ENCODE results near the gene PRKAR1B.
A peak's percentile ranks its signal among the peaks of the same experiment; 100 is the strongest.

PRKAR1B gene

DNA sequence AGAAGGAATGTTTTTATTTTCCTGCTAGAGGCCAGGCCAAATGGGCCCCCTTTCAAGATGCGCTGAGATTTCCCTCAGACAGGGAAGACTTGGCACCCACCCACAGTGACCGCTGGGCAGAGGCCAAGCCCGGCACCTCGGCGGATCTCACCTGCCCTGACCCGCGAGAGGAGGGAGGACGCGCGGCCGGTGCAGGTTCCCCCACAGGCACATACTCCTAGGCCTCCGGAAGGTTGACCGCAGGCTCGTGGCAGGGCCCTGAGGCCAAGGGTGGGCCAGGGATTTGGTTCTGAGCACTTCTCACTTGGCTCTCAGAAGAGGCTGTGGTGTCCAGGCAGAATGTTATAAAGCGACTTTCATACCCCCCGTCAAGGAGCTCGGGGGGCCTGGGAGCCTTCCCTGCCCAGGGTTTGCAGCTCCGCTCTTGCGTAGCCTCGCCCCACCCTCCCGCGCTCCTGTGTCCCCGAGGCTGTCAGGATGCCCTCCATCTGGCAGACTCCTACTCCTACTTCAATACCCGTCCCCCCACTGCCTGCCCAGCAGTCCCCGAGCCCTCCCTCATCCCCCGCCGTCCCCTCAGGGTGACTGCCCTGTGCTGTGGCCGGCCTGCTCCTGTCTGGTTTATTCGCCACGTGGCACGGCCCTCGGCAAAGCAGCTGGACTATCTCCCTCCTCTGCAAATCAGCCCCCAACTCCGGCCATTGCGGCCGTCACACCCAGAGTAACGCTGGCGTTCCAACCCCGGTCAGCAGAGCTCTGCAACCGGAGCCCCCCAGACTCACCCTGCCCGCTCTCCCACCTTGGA lies 156.9 kb downstream of the PRKAR1B start:
- ATAC-seq (replicated peaks) (no peak), DNase-seq (no peak)
- H3K4me1 Mint-ChIP-seq (ENCODE audit: low read depth in 2 of 2) = no peaks in the 10 kb centered on the region
- H3K9me3 Mint-ChIP-seq = no peaks in the 10 kb centered on the region
- peaks cover 6% of the 10 kb centered on the region for H3K36me3 Mint-ChIP-seq (ENCODE audit: insufficient read depth)
- no peak overlapping the region for H3K27ac Mint-ChIP-seq
- no peak overlapping the region for H3K4me3 Mint-ChIP-seq
- no peaks in the 10 kb centered on the region for H3K27me3 Mint-ChIP-seq

DNA sequence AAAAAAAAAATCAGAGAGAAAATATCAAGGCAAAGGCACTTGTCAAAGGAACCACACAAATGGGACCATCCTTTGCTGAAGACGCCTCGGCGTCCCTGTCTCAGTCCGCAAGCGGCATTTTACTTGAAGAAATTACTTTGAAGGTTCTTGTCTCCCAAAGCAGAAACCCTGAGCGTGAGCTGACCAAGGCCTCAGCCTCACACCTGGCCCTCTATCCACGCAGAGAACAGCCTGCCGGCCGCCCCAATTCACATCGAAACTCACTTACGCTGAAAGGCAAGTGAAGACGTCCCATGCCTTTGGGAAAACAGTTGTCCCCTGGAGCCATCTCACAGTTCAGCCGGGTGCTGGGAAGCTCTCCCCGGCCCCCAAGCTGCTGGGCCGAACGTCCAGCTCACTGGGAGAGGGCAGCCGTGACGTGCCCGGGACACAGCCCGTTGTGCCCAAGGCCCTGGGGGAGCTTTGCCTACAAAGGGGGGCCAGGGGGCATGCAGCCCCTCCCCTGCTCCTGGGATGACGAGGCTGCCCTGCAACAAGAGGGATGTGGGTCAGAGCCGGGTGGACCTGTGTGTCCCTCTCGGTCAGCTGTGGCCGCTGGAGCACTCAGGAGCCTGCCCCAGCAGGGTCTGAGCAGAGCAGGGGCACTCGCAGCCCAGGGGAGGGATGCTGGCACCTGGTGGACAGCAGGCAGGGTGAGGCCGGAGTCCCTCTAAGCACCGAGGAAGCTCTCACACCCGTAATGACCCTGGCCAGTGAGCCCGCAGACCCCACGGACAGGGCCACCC lies 157.8 kb downstream of the PRKAR1B start:
- H3K4me1 Mint-ChIP-seq (ENCODE audit: low read depth in 2 of 2) = no peaks in the 10 kb centered on the region
- no peaks in the 10 kb centered on the region for H3K27me3 Mint-ChIP-seq
- ATAC-seq (replicated peaks) (no peak), DNase-seq (no peak)
- no peak overlapping the region for H3K4me3 Mint-ChIP-seq
- H3K27ac Mint-ChIP-seq = no peak overlapping the region
- H3K36me3 Mint-ChIP-seq (ENCODE audit: insufficient read depth) = no peaks in the 10 kb centered on the region
- no peaks in the 10 kb centered on the region for H3K9me3 Mint-ChIP-seq

DNA sequence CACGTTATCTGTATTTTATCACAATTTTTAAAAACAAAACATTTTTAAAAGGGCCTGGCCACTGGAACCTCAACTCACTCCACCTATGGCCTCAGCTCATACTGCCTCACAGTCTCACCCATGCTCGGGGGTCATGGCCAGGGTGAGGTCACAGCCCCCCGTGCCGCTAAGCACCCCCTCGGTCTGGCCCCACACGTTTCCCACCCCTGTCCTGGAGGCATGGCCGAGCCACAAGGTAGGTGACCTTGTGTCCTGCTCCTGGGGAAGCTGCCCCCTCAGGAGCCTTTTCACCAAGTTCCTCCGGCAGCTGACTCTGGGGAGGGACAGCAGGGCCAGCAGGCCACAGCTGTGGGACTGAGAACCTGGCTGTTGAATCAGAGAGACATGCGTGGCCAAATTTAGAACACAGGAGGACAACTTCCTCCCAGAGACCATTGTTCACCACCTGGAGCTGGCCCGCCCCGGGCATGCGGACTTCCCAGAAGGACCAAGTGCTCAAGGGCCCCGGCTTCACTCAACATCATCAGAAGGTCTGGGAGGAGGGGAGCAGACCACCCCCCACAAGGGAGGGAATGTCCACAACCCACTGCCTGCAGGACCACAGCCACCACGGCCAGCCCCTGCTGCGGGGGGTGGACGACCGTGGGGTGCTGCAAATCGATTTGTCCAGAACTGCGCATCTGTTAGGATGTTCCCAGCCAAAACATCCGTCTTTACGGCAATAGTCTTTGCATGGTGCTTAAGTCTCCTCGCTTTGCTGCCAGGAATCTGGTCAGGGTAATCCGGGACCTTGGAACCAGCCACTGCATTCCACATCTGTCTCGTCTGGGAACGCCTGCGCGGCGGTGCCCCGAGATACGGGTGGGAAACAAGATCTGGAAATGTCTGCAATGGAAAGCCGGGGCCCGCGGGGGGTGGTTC lies 158.8 kb downstream of the PRKAR1B start:
- no peak overlapping the region for H3K4me3 Mint-ChIP-seq
- no peaks in the 10 kb centered on the region for H3K4me1 Mint-ChIP-seq (ENCODE audit: low read depth in 2 of 2)
- no peak overlapping the region for H3K27ac Mint-ChIP-seq
- no peak for ATAC-seq (replicated peaks)
- DNase-seq = no peak
- H3K27me3 Mint-ChIP-seq = no peaks in the 10 kb centered on the region
- H3K36me3 Mint-ChIP-seq (ENCODE audit: insufficient read depth) = no peaks in the 10 kb centered on the region
- H3K9me3 Mint-ChIP-seq = no peaks in the 10 kb centered on the region

GRCh38 chr7:567305-567883 lies 159.7 kb downstream of the PRKAR1B start:
- Mint-ChIP-seq H3K4me1 (ENCODE audit: low read depth in 2 of 2) (peaks cover 0 to 4% of the 10 kb centered on the region in 2 donors), H3K36me3 (ENCODE audit: insufficient read depth) (no peaks in the 10 kb centered on the region), H3K9me3 (no peaks in the 10 kb centered on the region), H3K27me3 (no peaks in the 10 kb centered on the region), H3K27ac (no peak overlapping the region), H3K4me3 (no peak overlapping the region)
- DNase-seq (no peak), ATAC-seq (replicated peaks) (no peak)

- H3K4me1 Mint-ChIP-seq (ENCODE audit: low read depth in 2 of 2) = peaks cover under 1 to 4% of the 10 kb centered on the region in 2 donors
- no peak overlapping the region for H3K27ac Mint-ChIP-seq
- no peaks in the 10 kb centered on the region for H3K9me3 Mint-ChIP-seq
- no peaks in the 10 kb centered on the region for H3K27me3 Mint-ChIP-seq
- no peak overlapping the region for H3K4me3 Mint-ChIP-seq
- no peaks in the 10 kb centered on the region for H3K36me3 Mint-ChIP-seq (ENCODE audit: insufficient read depth)
- DNase-seq (no peak), ATAC-seq (replicated peaks) (no peak)
Observed at GRCh38 chr7:566100-566499, 161.0 kb downstream of the PRKAR1B start.

DNA sequence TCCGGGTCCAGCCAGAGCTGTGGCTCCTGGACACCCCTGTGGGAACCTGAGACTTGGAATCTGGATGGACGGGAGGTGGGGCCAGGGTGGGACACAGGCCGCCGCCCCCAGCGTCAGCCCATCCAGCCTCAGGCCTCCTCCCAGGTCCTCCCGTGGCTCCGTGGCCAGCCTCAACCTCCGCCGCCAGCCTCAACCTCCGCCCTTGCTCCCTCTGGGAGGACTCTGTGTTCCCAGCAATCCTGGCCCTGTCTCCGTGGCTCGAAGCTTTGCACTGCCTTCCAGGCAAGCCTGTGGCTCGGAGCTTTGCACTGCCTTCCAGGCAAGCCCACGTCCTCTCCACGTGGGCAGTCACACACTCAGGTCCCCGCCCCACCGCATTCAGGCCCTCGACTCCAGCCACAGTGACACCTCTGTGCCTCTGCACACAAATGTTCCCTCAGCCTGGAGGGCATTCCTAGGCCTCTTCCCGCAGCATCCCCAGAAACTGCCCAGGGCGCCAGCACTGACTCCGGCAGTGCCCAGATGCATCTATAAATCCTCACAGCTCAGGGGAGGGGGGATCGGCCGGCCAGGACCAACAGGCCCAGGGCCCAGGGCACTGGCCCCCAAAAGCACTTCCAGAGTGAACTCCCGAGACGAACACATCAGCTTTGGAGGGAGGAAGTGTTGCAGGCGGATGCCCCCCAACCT lies 162.8 kb downstream of the PRKAR1B start:
- Mint-ChIP-seq H3K4me1 (ENCODE audit: low read depth in 2 of 2) (peaks cover 4 to 6% of the 10 kb centered on the region in 2 donors), H3K9me3 (no peaks in the 10 kb centered on the region), H3K27me3 (no peaks in the 10 kb centered on the region), H3K36me3 (ENCODE audit: insufficient read depth) (no peaks in the 10 kb centered on the region), H3K4me3 (no peak overlapping the region), H3K27ac (peak overlapping the region in 1 of 2 donors; percentile 13)
- DNase-seq (no peak), ATAC-seq (replicated peaks) (no peak)

- Mint-ChIP-seq H3K9me3 (no peaks in the 10 kb centered on the region), H3K4me3 (no peak overlapping the region), H3K27ac (no peak overlapping the region), H3K4me1 (ENCODE audit: low read depth in 2 of 2) (peaks cover 4 to 6% of the 10 kb centered on the region in 2 donors), H3K36me3 (ENCODE audit: insufficient read depth) (no peaks in the 10 kb centered on the region), H3K27me3 (no peaks in the 10 kb centered on the region)
- ATAC-seq (replicated peaks) (no peak), DNase-seq (no peak)
Observed at GRCh38 chr7:563629-564170, 163.4 kb downstream of the PRKAR1B start.

DNA sequence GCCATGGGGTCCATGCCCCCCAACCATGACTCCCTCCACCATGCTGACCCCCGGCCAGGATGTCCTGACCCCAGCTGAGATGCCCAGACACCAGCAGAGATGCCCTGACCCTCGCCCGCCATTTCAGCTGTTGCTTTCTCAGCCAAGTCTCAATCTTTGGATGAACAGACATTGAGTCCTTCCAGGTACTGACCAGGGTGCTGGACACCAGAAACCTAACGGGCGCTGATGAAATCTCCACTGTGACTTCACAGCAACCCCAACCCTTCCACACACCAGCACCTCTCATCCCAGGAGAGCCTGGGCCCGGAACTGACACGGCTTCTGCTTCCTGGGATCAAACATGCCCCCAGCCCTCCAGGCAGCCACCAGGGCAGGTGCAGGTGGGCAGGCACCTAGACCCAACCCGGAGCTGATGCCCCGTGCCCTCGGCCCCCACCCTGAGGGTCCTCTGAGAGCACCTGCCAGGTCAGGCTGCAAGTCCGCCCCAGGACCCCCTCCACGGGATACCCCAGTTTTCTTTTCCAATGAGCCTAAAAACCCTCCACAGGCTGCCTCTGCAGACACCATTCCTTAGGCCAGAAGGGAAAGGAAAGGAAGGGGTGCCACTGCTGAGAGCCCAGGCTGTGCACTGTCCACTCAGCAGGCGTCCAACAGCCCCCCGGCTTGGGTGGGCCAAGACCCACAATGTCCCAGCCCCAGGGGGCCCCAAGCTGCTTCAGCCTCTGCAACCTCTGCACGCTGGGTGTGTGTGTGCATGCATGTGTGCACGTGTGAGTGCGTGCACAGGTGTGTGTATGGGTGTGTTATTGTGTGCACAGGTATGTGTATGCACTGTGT lies 164.1 kb downstream of the PRKAR1B start:
- no peak for ATAC-seq (replicated peaks)

GRCh38 chr7:562374-562675 lies 164.8 kb downstream of the PRKAR1B start:
- Mint-ChIP-seq H3K36me3 (ENCODE audit: insufficient read depth) (no peaks in the 10 kb centered on the region), H3K4me1 (ENCODE audit: low read depth in 2 of 2) (peaks cover 4 to 6% of the 10 kb centered on the region in 2 donors), H3K27ac (peak overlapping the region in 1 of 2 donors; percentile 26), H3K9me3 (no peaks in the 10 kb centered on the region), H3K27me3 (no peaks in the 10 kb centered on the region), H3K4me3 (no peak overlapping the region)
- DNase-seq = no peak
- no peak for ATAC-seq (replicated peaks)

More for the DNA sequence above, 164.1 kb downstream of the PRKAR1B start:
- Mint-ChIP-seq H3K9me3 (no peaks in the 10 kb centered on the region), H3K4me3 (no peak overlapping the region), H3K4me1 (ENCODE audit: low read depth in 2 of 2) (peaks cover 4 to 6% of the 10 kb centered on the region in 2 donors), H3K36me3 (ENCODE audit: insufficient read depth) (no peaks in the 10 kb centered on the region), H3K27me3 (no peaks in the 10 kb centered on the region), H3K27ac (peak overlapping the region in 1 of 2 donors; percentile 26)
- no peak for DNase-seq

- no peaks in the 10 kb centered on the region for H3K27me3 Mint-ChIP-seq
- peaks cover 4 to 6% of the 10 kb centered on the region in 2 donors for H3K4me1 Mint-ChIP-seq (ENCODE audit: low read depth in 2 of 2)
- DNase-seq (no peak), ATAC-seq (replicated peaks) (no peak)
- peak overlapping the region in 1 of 2 donors; percentile 26 for H3K27ac Mint-ChIP-seq
- H3K4me3 Mint-ChIP-seq = no peak overlapping the region
- no peaks in the 10 kb centered on the region for H3K36me3 Mint-ChIP-seq (ENCODE audit: insufficient read depth)
- H3K9me3 Mint-ChIP-seq = no peaks in the 10 kb centered on the region
Observed at GRCh38 chr7:561631-562373, 165.3 kb downstream of the PRKAR1B start.

DNA sequence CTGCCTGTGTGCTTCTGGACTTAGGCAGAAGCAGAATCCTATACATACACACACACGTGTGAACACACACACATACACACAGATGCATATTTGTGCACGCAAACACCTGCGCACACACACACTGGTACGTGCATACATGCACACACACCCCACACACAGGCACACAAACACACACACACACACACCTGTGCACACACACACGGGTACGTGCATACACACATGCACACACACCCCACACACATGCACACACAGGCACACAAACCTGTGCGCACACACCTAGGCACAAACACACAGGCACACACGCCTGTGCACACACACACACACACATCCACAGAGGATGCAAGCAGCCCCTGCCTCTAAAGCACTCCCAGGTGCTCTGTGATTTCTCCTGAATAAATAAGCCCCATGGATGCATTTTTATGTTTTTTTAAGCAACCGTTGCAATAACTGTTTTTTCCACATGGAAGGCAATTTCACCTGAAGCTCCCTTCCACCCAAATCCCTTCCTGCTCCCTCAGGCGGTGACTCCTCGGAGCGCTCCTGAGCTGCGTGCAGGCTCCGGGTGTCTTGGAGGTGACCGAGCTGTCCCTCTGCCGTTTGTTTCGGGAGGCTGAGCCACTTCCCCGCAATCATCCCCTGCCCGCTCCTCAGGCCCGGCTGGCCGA lies 166.0 kb downstream of the PRKAR1B start:
- Mint-ChIP-seq H3K4me1 (ENCODE audit: low read depth in 2 of 2) (peaks cover 4 to 6% of the 10 kb centered on the region in 2 donors), H3K27me3 (no peaks in the 10 kb centered on the region), H3K27ac (no peak overlapping the region), H3K4me3 (no peak overlapping the region), H3K36me3 (ENCODE audit: insufficient read depth) (no peaks in the 10 kb centered on the region), H3K9me3 (no peaks in the 10 kb centered on the region)
- DNase-seq (no peak), ATAC-seq (replicated peaks) (no peak)

Data from effector memory CD8-positive, alpha-beta T cell (primary cell).